Stimulated activated CD4-positive, alpha-beta T cell treated with anti-CD3 and anti-CD28 coated beads, Interleukin-15, amount 100 ng/mL, for 1 hour (primary cell): ENCODE data around the gene CACNB3.
A peak's percentile ranks its signal among the peaks of the same experiment; 100 is the strongest.

Experiments
- DNase-seq, 2 donors: peaks; one replicate each; pipeline ENCODE4 v3.0.0-alpha.2; 2020; ENCODE audit warnings: low read depth in 1 of 2, low spot score in 1 of 2

The CACNB3 gene

GRCh38 chr12:48817873-48818830 is at the start of gene CACNB3:
CACNB3 (plus strand) TSS chr12:48818496; CDS start chr12:48818930, 434 bp downstream.
- peak; percentile 46 to 67 for DNase-seq

GRCh38 chr12:48768736-48769135 is 49.6 kb upstream of the CACNB3 start:
- no peak for DNase-seq

GRCh38 chr12:48770756-48771155 is 47.5 kb upstream of the CACNB3 start:
- no peak for DNase-seq

GRCh38 chr12:48771588-48772112 is 46.6 kb upstream of the CACNB3 start:
- DNase-seq = no peak

- no peak for DNase-seq
These were observed 44.6 kb upstream of the CACNB3 start for GRCh38 chr12:48773686-48774085.

GRCh38 chr12:48774516-48774915 is 43.8 kb upstream of the CACNB3 start:
- DNase-seq = no peak

- DNase-seq = no peak
These were observed 43.0 kb upstream of the CACNB3 start for GRCh38 chr12:48775299-48775698.

GRCh38 chr12:48775991-48776649 is 42.2 kb upstream of the CACNB3 start:
- no peak for DNase-seq

GRCh38 chr12:48776956-48777355 is 41.3 kb upstream of the CACNB3 start:
- DNase-seq = no peak

GRCh38 chr12:48777501-48778400 is 40.5 kb upstream of the CACNB3 start:
- DNase-seq = no peak

GRCh38 chr12:48779869-48780268 is 38.4 kb upstream of the CACNB3 start:
- DNase-seq = no peak

- no peak for DNase-seq
These were observed 37.8 kb upstream of the CACNB3 start for GRCh38 chr12:48780381-48781025.

GRCh38 chr12:48781750-48782456 is 36.4 kb upstream of the CACNB3 start:
- no peak for DNase-seq

GRCh38 chr12:48782457-48783395 is 35.6 kb upstream of the CACNB3 start:
- DNase-seq = no peak

- no peak for DNase-seq
These were observed 34.9 kb upstream of the CACNB3 start for GRCh38 chr12:48783432-48783831.

- no peak for DNase-seq
These were observed 31.4 kb upstream of the CACNB3 start for GRCh38 chr12:48786591-48787544.

- no peak for DNase-seq
These were observed 30.3 kb upstream of the CACNB3 start for GRCh38 chr12:48787791-48788523.
